OCI-LY7 (cell line): ENCODE data around the gene CHCHD6. TPM values are rescaled to one million over a fixed set of nuclear protein-coding genes. Genes with fewer than 3 reads are reported as not detected.

Source experiments
- BruUV-seq: library from RNA; stranded (reverse); fragments of 400-500 nt; replicated peaks from 2 replicates; lab custom pipeline; 2021; lab: Mats Ljungman, UMichigan
- CTCF ChIA-PET: fragments of 300-600 bp; sonication (Branson Sonifier 250); formaldehyde crosslinking; loops from one replicate; lab custom pipeline; 2022; ENCODE audit warnings: antibody characterized with exemption; ENCODE audit not compliant: unreplicated experiment; lab: Charles Lee
- POLR2A ChIA-PET: fragments of 300-600 bp; sonication (Branson Sonifier 250); formaldehyde crosslinking; loops from one replicate; lab custom pipeline; 2022; ENCODE audit warnings: antibody characterized with exemption; lab: Charles Lee
- DNase-seq: peaks from one replicate; pipeline ENCODE4 v3.0.0-alpha.2; 2015; ENCODE audit warnings: low spot score
- H2AFZ ChIP-seq: fragments of 200-600 bp; sonication (generic), shearing (Covaris generic); 2 replicates; pipeline ENCODE4 v1.6.1; 2014; ENCODE audit warnings: mild to moderate bottlenecking, antibody characterized with exemption, low read length, moderate library complexity
- H3K27ac ChIP-seq: fragments of 200-600 bp; sonication (generic); 2 replicates; pipeline ENCODE4 v1.5.1; 2014; ENCODE audit warnings: mixed run types, low read depth, mild to moderate bottlenecking, moderate library complexity, low read length, inconsistent platforms; ENCODE audit not compliant: poor library complexity, severe bottlenecking
- H3K36me3 ChIP-seq: fragments of 200-600 bp; sonication (generic); 2 replicates; pipeline ENCODE4 v1.6.1; 2014; ENCODE audit warnings: mild to moderate bottlenecking, antibody characterized with exemption, low read length, moderate library complexity, mixed read lengths; ENCODE audit not compliant: insufficient read depth
- H3K4me1 ChIP-seq: fragments of 200-600 bp; sonication (generic); 2 replicates; pipeline ENCODE4 v1.5.1; 2014; ENCODE audit warnings: mild to moderate bottlenecking, low read length; ENCODE audit not compliant: insufficient read depth, poor library complexity, severe bottlenecking
- H3K4me2 ChIP-seq: fragments of 200-600 bp; sonication (generic); 2 replicates; pipeline ENCODE4 v1.6.1; 2014; ENCODE audit warnings: mild to moderate bottlenecking, low read length
- H3K4me3 ChIP-seq: fragments of 200-600 bp; sonication (generic); 2 replicates; pipeline ENCODE4 v1.5.1; 2014; ENCODE audit warnings: mild to moderate bottlenecking, low read depth, low read length; ENCODE audit not compliant: poor library complexity, severe bottlenecking
- H3K79me2 ChIP-seq: fragments of 200-600 bp; sonication (generic); 2 replicates; pipeline ENCODE4 v1.6.1; 2016; ENCODE audit warnings: low read depth, mild to moderate bottlenecking, low read length, moderate library complexity, mixed read lengths; ENCODE audit not compliant: insufficient read depth
- H3K9me2 ChIP-seq: fragments of 200-600 bp; sonication (generic); 2 replicates; pipeline ENCODE4 v1.6.1; 2016; ENCODE audit warnings: mild to moderate bottlenecking, low read length, mixed read lengths; ENCODE audit not compliant: insufficient read depth
- H3K9me3 ChIP-seq: fragments of 200-600 bp; sonication (generic); 2 replicates; pipeline ENCODE4 v1.6.1; 2014; ENCODE audit warnings: mild to moderate bottlenecking, mixed run types, low read length, mixed read lengths
- H4K20me1 ChIP-seq: fragments of 200-600 bp; sonication (generic); 2 replicates; pipeline ENCODE4 v1.6.1; 2014; ENCODE audit warnings: mild to moderate bottlenecking, antibody characterized with exemption, low read length, moderate library complexity, mixed read lengths; ENCODE audit not compliant: insufficient read depth
- EZH2phosphoT487 ChIP-seq: fragments of 200-600 bp; sonication (generic); IDR thresholded peaks from 2 replicates; pipeline ENCODE4 v1.6.1; 2018; ENCODE audit warnings: low read depth, borderline replicate concordance, mild to moderate bottlenecking, mixed run types, antibody characterized with exemption, low read length, moderate library complexity, mixed read lengths
- intact Hi-C: fragments of 100-400 bp; cut with micrococcal nuclease; formaldehyde crosslinking; loops from one replicate; pipeline ENCODE4 v1.10.0; 2022; ENCODE audit not compliant: unreplicated experiment
- total RNA-seq, 2 experiments: library from RNA; depleted of rRNA in 1 of 2; stranded (reverse); fragments of >200 nt in 1 of 2; shearing (Covaris generic) in 1 of 2; gene quantifications; 2 replicates each; pipeline ENCODE4 v1.2.3, GENCODE V29; 2014 to 2022
- TF ChIP-seq, protein P1 (sequence below): fragments of 200-600 bp; sonication (generic); conservative IDR thresholded peaks from 2 replicates; pipeline ENCODE4 v1.5.1; 2014; ENCODE audit warnings: mild to moderate bottlenecking, antibody characterized with exemption, low read length, moderate library complexity, mixed read lengths

Gene CHCHD6
- total RNA-seq, 2 experiments from 2014 or later = 14.7 to 21.2 TPM

DNA sequence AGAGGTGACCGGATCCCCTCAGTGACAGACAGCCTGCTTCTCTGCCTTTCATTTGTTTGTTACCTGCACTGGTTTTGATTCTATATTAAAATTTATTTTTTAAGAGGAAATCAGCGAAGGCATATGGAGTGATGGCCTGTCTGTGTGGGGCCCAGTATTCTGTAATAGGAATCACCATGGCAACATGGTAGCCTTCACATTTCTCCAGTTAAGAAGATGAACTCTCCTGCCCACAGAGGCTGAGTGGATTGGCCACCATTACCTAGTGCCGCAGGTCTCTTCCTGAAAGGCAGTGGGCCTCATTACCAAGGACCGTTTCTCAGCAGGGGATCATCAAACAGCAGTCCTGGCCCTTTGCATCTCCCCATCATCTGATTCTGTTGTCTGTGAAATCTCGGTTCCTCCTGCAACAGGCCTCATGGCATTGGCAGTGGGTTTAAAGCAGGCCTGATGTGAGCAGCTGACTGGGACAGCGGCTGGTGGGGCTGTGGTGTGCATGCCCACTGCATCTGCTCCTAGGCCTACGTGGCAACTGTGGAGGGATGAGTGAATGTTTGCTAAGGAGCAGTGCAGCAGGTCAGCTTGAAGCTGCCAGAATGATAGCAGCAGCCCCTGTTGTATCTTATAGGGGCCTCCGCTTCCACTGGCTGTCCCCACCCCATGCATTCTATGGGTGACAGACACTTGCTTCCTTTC is 114.5 kb downstream of the CHCHD6 start:
- 0 out of 2 replicates have a peak, but pooled peaks cover 6% of the 10 kb centered on the region for H3K9me3 ChIP-seq
- no TSS peak for BruUV-seq
- no peak overlapping the region for H2AFZ ChIP-seq
- H4K20me1 ChIP-seq = no peaks in the 10 kb centered on the region
- no peaks in the 10 kb centered on the region for H3K9me2 ChIP-seq
- H3K4me1 ChIP-seq = no peaks in the 10 kb centered on the region
- H3K36me3 ChIP-seq = no peaks in the 10 kb centered on the region
- H3K79me2 ChIP-seq = no peaks in the 10 kb centered on the region
- no peak overlapping the region for H3K4me2 ChIP-seq
- ChIA-PET CTCF (no interaction called here), POLR2A (no interaction called here)
- no peak overlapping the region for H3K27ac ChIP-seq
- no peak overlapping the region for H3K4me3 ChIP-seq
- no peak for TF ChIP-seq EZH2phosphoT487
- TF ChIP-seq, protein P1, sequence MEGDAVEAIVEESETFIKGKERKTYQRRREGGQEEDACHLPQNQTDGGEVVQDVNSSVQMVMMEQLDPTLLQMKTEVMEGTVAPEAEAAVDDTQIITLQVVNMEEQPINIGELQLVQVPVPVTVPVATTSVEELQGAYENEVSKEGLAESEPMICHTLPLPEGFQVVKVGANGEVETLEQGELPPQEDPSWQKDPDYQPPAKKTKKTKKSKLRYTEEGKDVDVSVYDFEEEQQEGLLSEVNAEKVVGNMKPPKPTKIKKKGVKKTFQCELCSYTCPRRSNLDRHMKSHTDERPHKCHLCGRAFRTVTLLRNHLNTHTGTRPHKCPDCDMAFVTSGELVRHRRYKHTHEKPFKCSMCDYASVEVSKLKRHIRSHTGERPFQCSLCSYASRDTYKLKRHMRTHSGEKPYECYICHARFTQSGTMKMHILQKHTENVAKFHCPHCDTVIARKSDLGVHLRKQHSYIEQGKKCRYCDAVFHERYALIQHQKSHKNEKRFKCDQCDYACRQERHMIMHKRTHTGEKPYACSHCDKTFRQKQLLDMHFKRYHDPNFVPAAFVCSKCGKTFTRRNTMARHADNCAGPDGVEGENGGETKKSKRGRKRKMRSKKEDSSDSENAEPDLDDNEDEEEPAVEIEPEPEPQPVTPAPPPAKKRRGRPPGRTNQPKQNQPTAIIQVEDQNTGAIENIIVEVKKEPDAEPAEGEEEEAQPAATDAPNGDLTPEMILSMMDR = no peak
- intact Hi-C loops = no loop called here
- no peak for DNase-seq

DNA sequence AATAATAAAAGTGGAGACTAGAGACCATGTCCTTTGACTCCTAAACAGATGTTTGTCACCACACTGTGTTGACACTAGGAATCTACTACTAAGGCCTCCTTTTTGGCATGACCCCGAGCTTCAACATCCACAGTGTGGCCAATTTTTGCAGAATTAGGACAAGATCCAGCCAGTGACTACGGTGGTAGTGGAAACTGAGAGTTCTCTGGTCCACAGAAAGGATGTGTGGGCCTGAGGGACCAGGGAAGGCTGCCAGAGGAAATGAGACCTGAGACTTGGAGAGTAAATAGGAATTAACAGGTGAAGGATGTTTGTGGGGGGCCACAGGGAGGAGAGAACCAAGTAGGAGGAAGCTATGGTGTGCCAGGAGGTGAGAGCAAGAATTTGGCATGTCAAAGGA is 122.7 kb downstream of the CHCHD6 start:
- no peak for DNase-seq
- Histone ChIP-seq H2AFZ (no peak overlapping the region), H4K20me1 (no peaks in the 10 kb centered on the region), H3K4me2 (no peak overlapping the region), H3K79me2 (no peaks in the 10 kb centered on the region), H3K27ac (no peak overlapping the region), H3K9me2 (no peaks in the 10 kb centered on the region), H3K4me1 (no peaks in the 10 kb centered on the region), H3K4me3 (no peak overlapping the region), H3K9me3 (0 out of 2 replicates have a peak, but pooled peaks cover 6% of the 10 kb centered on the region), H3K36me3 (no peaks in the 10 kb centered on the region)
- ChIA-PET CTCF (no interaction called here), POLR2A (no interaction called here)
- intact Hi-C loops = no loop called here
- TF ChIP-seq, protein P1 = no peak
- no peak for TF ChIP-seq EZH2phosphoT487
- BruUV-seq = no TSS peak

DNA sequence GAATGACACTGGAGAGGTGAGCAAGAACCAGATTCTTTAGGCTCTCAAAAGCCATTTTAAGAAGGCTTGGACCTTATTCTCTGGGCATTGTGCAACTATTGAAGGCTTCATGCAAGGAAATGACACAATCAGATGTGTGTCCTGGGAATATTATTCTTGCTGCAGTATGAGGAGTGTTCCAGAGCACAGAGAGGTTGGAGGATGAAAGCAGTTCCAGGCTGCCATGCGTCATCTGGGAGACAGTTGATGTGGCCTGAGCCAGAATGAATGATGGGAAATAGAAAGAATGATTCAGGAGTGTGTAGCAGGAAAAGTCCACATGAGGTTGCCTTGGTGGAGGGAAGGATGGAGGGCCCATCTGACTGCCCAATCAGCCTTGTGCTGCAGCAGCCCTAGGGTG is 123.1 kb downstream of the CHCHD6 start:
- Histone ChIP-seq H4K20me1 (no peaks in the 10 kb centered on the region), H3K79me2 (no peaks in the 10 kb centered on the region), H3K9me2 (no peaks in the 10 kb centered on the region), H2AFZ (no peak overlapping the region), H3K4me2 (no peak overlapping the region), H3K36me3 (no peaks in the 10 kb centered on the region), H3K4me3 (no peak overlapping the region), H3K9me3 (0 out of 2 replicates have a peak, but pooled peaks cover 1% of the 10 kb centered on the region), H3K27ac (no peak overlapping the region), H3K4me1 (no peaks in the 10 kb centered on the region)
- intact Hi-C loops = no loop called here
- no peak for DNase-seq
- BruUV-seq = no TSS peak
- ChIA-PET CTCF (no interaction called here), POLR2A (no interaction called here)
- TF ChIP-seq EZH2phosphoT487 = no peak
- TF ChIP-seq, protein P1 = no peak
